ENCODE results near the gene SYNJ2. TPM values are rescaled to one million over a fixed set of nuclear protein-coding genes. Genes with fewer than 3 reads are reported as not detected.

The SYNJ2 gene
- total RNA-seq, 1 experiment from 2014 or later = 10.3 TPM

GRCh38 chr6:158095671-158096070 lies 114.0 kb downstream of the SYNJ2 start:
- CTCF ChIA-PET = interaction anchor here (0.9 kb wide), 1 partner anchor 9 kb away, joined by 3 read pairs; no protein-coding TSS in a partner anchor
- H3K27me3 Mint-ChIP-seq (ENCODE audit: insufficient read depth, unreplicated experiment) = no peaks in the 10 kb centered on the region
- no peak for TF ChIP-seq CTCF (IDR thresholded peaks at IDR 0.05; ENCODE audit: unreplicated experiment)
- intact Hi-C loops (cut with micrococcal nuclease) = no loop called here
- POLR2A ChIA-PET = interaction anchor here (0.7 to 0.9 kb wide), 2 partner anchors 71 to 141 kb away, joined by 4 to 5 read pairs; no protein-coding TSS in a partner anchor
- H3K36me3 Mint-ChIP-seq (ENCODE audit: insufficient read depth, unreplicated experiment) = peaks cover 15% of the 10 kb centered on the region
- no peaks in the 10 kb centered on the region for H3K9me3 Mint-ChIP-seq (ENCODE audit: unreplicated experiment)
- BruUV-seq (replicated peaks) = no TSS peak
- DNase-seq (ENCODE audit: unreplicated experiment) = no peak
- H3K4me3 Mint-ChIP-seq (ENCODE audit: unreplicated experiment) = no peak overlapping the region
- H3K27ac Mint-ChIP-seq (ENCODE audit: low read depth, unreplicated experiment) = no peak overlapping the region
- no peaks in the 10 kb centered on the region for H3K4me1 Mint-ChIP-seq (ENCODE audit: insufficient read depth, unreplicated experiment)

GRCh38 chr6:158103228-158103627 lies 121.6 kb downstream of the SYNJ2 start:
- no TSS peak for BruUV-seq (replicated peaks)
- no peak overlapping the region for H3K4me3 Mint-ChIP-seq (ENCODE audit: unreplicated experiment)
- no peaks in the 10 kb centered on the region for H3K4me1 Mint-ChIP-seq (ENCODE audit: insufficient read depth, unreplicated experiment)
- no peaks in the 10 kb centered on the region for H3K9me3 Mint-ChIP-seq (ENCODE audit: unreplicated experiment)
- H3K27ac Mint-ChIP-seq (ENCODE audit: low read depth, unreplicated experiment) = no peak overlapping the region
- H3K36me3 Mint-ChIP-seq (ENCODE audit: insufficient read depth, unreplicated experiment) = peaks cover 2% of the 10 kb centered on the region
- ChIA-PET POLR2A (interaction anchor here (0.6 kb wide), 1 partner anchor 82 kb away, joined by 3 read pairs; no protein-coding TSS in a partner anchor), CTCF (no interaction called here)
- intact Hi-C loops (cut with micrococcal nuclease) = no loop called here
- no peak for DNase-seq (ENCODE audit: unreplicated experiment)
- H3K27me3 Mint-ChIP-seq (ENCODE audit: insufficient read depth, unreplicated experiment) = no peaks in the 10 kb centered on the region
- no peak for TF ChIP-seq CTCF (IDR thresholded peaks at IDR 0.05; ENCODE audit: unreplicated experiment)

GRCh38 chr6:158104696-158105095 lies 123.0 kb downstream of the SYNJ2 start:
- Mint-ChIP-seq H3K4me3 (ENCODE audit: unreplicated experiment) (no peak overlapping the region), H3K4me1 (ENCODE audit: insufficient read depth, unreplicated experiment) (peaks cover 3% of the 10 kb centered on the region), H3K9me3 (ENCODE audit: unreplicated experiment) (no peaks in the 10 kb centered on the region), H3K36me3 (ENCODE audit: insufficient read depth, unreplicated experiment) (peaks cover 1% of the 10 kb centered on the region), H3K27me3 (ENCODE audit: insufficient read depth, unreplicated experiment) (no peaks in the 10 kb centered on the region), H3K27ac (ENCODE audit: low read depth, unreplicated experiment) (no peak overlapping the region)
- no peak for TF ChIP-seq CTCF (IDR thresholded peaks at IDR 0.05; ENCODE audit: unreplicated experiment)
- ChIA-PET POLR2A (no interaction called here), CTCF (no interaction called here)
- no TSS peak for BruUV-seq (replicated peaks)
- DNase-seq (ENCODE audit: unreplicated experiment) = no peak
- intact Hi-C loops (cut with micrococcal nuclease) = no loop called here

- ChIA-PET CTCF (no interaction called here), POLR2A (no interaction called here)
- DNase-seq (ENCODE audit: unreplicated experiment) = peak; percentile 3
- peaks cover 6% of the 10 kb centered on the region for H3K4me1 Mint-ChIP-seq (ENCODE audit: insufficient read depth, unreplicated experiment)
- H3K4me3 Mint-ChIP-seq (ENCODE audit: unreplicated experiment) = no peak overlapping the region
- H3K27ac Mint-ChIP-seq (ENCODE audit: low read depth, unreplicated experiment) = no peak overlapping the region
- H3K36me3 Mint-ChIP-seq (ENCODE audit: insufficient read depth, unreplicated experiment) = peaks cover 11% of the 10 kb centered on the region
- H3K27me3 Mint-ChIP-seq (ENCODE audit: insufficient read depth, unreplicated experiment) = no peaks in the 10 kb centered on the region
- BruUV-seq (replicated peaks) = no TSS peak
- intact Hi-C loops (cut with micrococcal nuclease) = no loop called here
- H3K9me3 Mint-ChIP-seq (ENCODE audit: unreplicated experiment) = no peaks in the 10 kb centered on the region
- no peak for TF ChIP-seq CTCF (IDR thresholded peaks at IDR 0.05; ENCODE audit: unreplicated experiment)
Observed at GRCh38 chr6:158109748-158110147, 128.1 kb downstream of the SYNJ2 start.

Data from MCF 10A (cell line).